Measurements from ENCODE around the gene CARNS1. TPM values are rescaled to one million over a fixed set of nuclear protein-coding genes. Genes with fewer than 3 reads are reported as not detected.
A peak's percentile ranks its signal among the peaks of the same experiment; 100 is the strongest.

CARNS1 gene
- total and polyA plus RNA-seq, 2 of the 13 experiments (the other 11 are each of a cell fraction or from before 2014, with no cell fraction given) = not detected

- CTCF ChIA-PET (ENCODE audit: low intra/inter-chr PET ratio, low total read pairs) = interaction anchor here (1.0 kb wide), 2 partner anchors 82 to 105 kb away, joined by 3 to 6 read pairs; partner anchors contain the start of genes AIP and PITPNM1
- POLR2A ChIA-PET = interaction anchor here (0.7 to 6.2 kb wide), 20 partner anchors 8 to 229 kb away, joined by 3 to 81 read pairs (median 7); partner anchors contain the start of genes AIP, ANKRD13D, CLCF1 and CORO1B
- ATAC-seq (no peak; the same call in 1 of the 3 replicates), FAIRE-seq (no peak), DNase-seq (ENCODE audit: low spot score) (no peak)
- intact Hi-C loops (cut with micrococcal nuclease; ENCODE audit: unreplicated experiment) (no loop called here), in situ Hi-C loops (cut with HindIII; ENCODE audit: extremely low pct_ligation_motif_present, low pct_unique_long_range_greater_than_20kb) (loop anchor here (5.0 kb wide), 2 partner anchors 66 to 106 kb away; partner anchors contain the start of genes CDK2AP2, PITPNM1 and TMEM134)
- H3K4me2 ChIP-seq (ENCODE audit: low read depth, low read length) = peak overlapping the region; percentile 88
- H3K9me3 ChIP-seq (ENCODE audit: low read length) = no peaks in the 10 kb centered on the region
- peaks cover 14% of the 10 kb centered on the region for H3K79me2 ChIP-seq (ENCODE audit: insufficient read depth, low read length)
- 0% methylated on average over 6 of the region's 27 CpGs for WGBS (ENCODE audit: low lambda C conversion rate)
- peak overlapping the region; percentile 93 for H3K9ac ChIP-seq (ENCODE audit: insufficient read depth, low read depth, low read length)
- H3K4me3 ChIP-seq (replicated peaks in 1 of 3; ENCODE audit: insufficient read depth in 1 of 3, low read depth in 2 of 3, low read length in 3 of 3) = peak overlapping the region; percentile 77 to 98 (median 94)
- peak overlapping the region; percentile 84 for H3K27ac ChIP-seq (ENCODE audit: extremely low read length, insufficient read depth, low read length)
- peaks cover 3% of the 10 kb centered on the region; the same call in 1 of the 2 replicates for H4K20me1 ChIP-seq (ENCODE audit: insufficient read depth, low read length)
- H3K27me3 ChIP-seq (ENCODE audit: control insufficient read depth in 1 of 2, insufficient read depth in 2 of 2, low read length in 2 of 2) = no peaks in the 10 kb centered on the region
- peaks cover 53% of the 10 kb centered on the region for H3K4me1 ChIP-seq (ENCODE audit: insufficient read depth, low read length)
- no peak overlapping the region for H2AFZ ChIP-seq (ENCODE audit: low read length)
- BruUV-seq (replicated peaks) = TSS peak; percentile 55
- peaks cover 16 to 21% of the 10 kb centered on the region in 2 experiments; a peak in 4 of 5 replicates for H3K36me3 ChIP-seq (replicated peaks in 1 of 2; ENCODE audit: control insufficient read depth in 1 of 2, insufficient read depth in 2 of 2, low read length in 2 of 2)
- TF ChIP-seq TARDBP (CRISPR knock-in tag; IDR thresholded peaks at IDR 0.05) (0 out of 2 replicates have a peak, but pooled peaks have one; percentile 39), ZBTB34 (CRISPR knock-in tag; IDR thresholded peaks at IDR 0.05) (no peak), EED (CRISPR knock-in tag; IDR thresholded peaks at IDR 0.05) (0 out of 2 replicates have a peak, but pooled peaks have one; percentile 22), AGO2 (optimal IDR thresholded peaks at IDR 0.05; ENCODE audit: low read depth, low read length) (peak; percentile 75), ZGPAT (CRISPR knock-in tag; IDR thresholded peaks at IDR 0.05) (0 out of 2 replicates have a peak, but pooled peaks have one; percentile 34), GTF2F1 (IDR thresholded peaks at IDR 0.05; ENCODE audit: low read length) (no peak), ZNF274 (CRISPR knock-in tag; IDR thresholded peaks at IDR 0.05) (peak; percentile 79), MXD3 (CRISPR knock-in tag; IDR thresholded peaks at IDR 0.05) (peak; percentile 44; the same call in 1 of the 2 replicates), THRA (CRISPR knock-in tag; IDR thresholded peaks at IDR 0.05; ENCODE audit: borderline replicate concordance) (no peak), ZNF619 (CRISPR knock-in tag; IDR thresholded peaks at IDR 0.05) (0 out of 2 replicates have a peak, but pooled peaks have one; percentile 40), MTERF4 (CRISPR knock-in tag; IDR thresholded peaks at IDR 0.05) (0 out of 2 replicates have a peak, but pooled peaks have one; percentile 38), CHD2 (IDR thresholded peaks at IDR 0.05; ENCODE audit: low read depth, low read length) (peak; percentile 33; the same call in 1 of the 2 replicates), KDM5B (CRISPR knock-in tag; IDR thresholded peaks at IDR 0.05; ENCODE audit: borderline replicate concordance) (peak; percentile 26; the same call in 1 of the 2 replicates), ZNF777 (CRISPR knock-in tag; IDR thresholded peaks at IDR 0.05) (0 out of 2 replicates have a peak, but pooled peaks have one; percentile 5), FOXM1 (CRISPR knock-in tag; IDR thresholded peaks at IDR 0.05) (no peak), PAX8 (CRISPR knock-in tag; IDR thresholded peaks at IDR 0.05; ENCODE audit: borderline replicate concordance) (0 out of 2 replicates have a peak, but pooled peaks have one; percentile 12)
Observed at GRCh38 chr11:67400942-67401494, 14.5 kb upstream of the CARNS1 start.
